ENCODE measurements around the gene DOCK7.
"Not testable (repeated sequence)": the region's sequence is repeated elsewhere in the genome, so short reads cannot be mapped to it uniquely, and the experiment has no call there.

Gene DOCK7

DNA sequence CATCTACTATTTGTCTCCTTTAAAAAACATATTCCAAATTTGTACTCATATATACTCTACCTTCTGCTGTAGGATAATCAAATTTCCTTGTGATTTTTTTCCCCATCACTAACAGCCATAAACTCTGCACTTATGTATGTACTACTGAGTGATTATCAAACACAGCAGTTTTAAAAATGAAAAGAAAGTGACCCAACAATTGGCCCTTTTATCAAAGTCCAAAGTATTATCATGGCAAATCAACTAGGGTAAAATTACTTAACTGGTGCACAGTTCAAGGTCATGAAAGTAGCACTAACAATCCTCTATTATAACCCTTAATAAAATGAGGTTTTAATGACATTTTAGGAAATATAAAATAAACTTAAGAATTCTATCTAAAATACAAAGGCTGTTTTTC lies 79.3 kb downstream of the DOCK7 start:
- DNase-seq, result no peak

DNA sequence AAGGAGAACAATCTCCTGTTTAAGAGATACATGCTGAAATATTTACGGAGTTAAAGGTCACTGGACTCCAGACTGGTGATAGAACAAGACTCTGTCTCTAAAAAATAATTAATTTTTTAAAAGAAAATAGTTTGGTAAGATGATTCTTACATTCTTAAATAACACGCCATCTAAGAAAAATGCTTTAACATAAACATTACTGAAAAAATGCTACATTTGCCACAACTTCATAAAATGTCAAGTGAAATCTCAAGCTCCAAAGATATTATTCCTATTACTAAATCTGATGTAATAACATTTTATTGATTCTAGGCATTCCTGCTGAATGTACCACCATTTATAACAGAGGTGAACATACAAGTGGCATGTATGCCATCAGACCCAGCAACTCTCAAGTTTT lies 86.7 kb downstream of the DOCK7 start:
- DNase-seq, result peak; percentile 12

DNA sequence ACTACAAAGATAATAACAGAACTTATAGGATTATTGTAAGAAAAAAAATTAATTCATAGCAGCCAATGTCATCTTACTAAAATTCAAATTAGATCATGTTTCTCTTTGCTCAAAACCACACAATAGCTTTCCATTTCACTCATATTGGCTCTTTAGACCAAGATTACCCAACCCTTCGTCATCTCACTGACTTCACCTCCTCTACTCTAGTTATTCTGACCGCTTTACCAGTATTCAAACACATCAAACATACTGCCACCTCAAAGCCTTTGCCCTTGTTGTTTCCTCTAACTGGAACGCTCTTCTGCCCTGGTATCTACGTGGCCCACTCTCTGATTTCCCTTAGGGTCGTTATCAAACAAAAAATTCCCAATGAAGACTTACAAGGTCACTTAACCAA lies 89.1 kb downstream of the DOCK7 start:
- no peak for DNase-seq

DNA sequence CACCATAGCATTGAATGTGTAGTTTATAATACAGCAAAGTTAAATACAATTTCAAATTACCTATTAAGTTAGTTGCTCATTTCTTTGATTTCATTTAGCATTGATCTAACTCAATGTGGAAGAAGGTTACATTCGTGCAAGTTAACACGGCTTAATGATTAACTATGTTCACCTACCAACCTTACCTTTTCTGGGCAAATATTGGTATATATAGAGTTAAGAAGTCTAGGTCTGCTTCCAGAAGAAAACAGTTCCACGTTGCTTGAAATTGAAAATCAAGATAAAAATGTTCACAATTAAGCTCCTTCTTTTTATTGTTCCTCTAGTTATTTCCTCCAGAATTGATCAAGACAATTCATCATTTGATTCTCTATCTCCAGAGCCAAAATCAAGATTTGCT lies 90.9 kb downstream of the DOCK7 start, which contains the start of gene ANGPTL3:
ANGPTL3 (plus strand) TSS at position 240 of the 400 bp plus-strand sequence; CDS start at position 287, 47 bp downstream.
- no peak for DNase-seq

DNA sequence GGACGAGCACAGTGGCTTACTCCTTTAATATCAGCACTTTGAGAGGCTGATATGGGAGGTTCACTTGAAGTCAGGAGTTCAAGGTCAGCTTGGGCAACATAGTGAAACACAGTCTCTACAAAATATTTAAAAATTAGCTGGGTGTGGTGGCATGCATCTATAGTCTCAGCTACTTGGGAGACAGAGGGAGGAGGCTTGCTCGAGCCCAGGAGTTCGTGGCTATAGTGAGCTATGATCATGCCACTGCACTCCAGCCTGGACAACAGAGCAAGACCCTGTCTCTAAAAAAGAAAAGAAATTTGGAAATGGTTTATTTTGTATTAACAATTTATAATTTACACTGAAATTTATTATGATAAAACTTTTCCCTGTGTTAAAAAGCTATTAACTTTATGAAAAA lies 92.5 kb downstream of the DOCK7 start:
- DNase-seq, result no peak

DNA sequence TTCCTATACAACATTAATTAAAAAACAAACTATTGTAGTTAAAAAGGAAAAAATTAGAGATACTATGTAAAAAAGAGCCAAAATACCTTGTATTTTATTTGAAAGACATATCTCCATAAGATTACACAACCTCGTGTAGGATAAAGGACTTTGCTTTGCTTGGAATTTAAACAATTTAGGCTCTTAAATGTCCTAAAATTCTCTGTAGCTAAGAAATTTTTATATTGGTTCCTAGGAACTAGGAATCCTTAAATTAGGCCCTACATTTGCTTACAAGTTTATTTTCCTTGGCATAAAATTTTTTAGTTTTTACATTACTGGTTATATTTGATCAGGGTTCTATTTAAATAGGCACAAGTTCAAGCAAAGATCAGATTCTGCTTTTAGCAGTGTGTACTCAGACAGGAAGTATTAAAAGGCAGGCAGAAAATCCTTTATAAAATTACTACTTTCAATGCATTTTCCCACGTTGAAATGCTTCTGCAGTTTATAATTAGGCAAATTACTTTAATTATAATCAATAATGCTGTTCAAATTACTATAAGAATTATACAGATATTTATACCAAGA lies 94.3 kb downstream of the DOCK7 start:
- no peak for DNase-seq

DNA sequence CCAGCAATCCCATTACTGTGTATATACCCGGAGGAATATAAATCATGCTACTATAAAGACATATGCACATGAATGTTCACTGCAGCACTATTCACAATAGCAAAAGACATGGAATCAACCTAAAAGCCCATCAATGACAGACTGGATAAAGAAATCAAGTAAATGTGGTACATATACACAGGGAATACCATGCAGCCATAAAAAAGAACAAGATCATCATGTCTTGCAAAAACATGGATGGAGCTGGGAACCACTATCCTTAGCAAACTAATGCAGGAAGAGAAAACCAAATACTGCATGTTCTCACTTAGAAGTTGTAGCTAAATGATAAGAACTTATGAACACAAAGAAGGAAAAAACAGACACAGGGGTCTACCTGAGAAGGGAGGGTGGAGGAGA lies 97.2 kb downstream of the DOCK7 start:
- no peak for DNase-seq

DNA sequence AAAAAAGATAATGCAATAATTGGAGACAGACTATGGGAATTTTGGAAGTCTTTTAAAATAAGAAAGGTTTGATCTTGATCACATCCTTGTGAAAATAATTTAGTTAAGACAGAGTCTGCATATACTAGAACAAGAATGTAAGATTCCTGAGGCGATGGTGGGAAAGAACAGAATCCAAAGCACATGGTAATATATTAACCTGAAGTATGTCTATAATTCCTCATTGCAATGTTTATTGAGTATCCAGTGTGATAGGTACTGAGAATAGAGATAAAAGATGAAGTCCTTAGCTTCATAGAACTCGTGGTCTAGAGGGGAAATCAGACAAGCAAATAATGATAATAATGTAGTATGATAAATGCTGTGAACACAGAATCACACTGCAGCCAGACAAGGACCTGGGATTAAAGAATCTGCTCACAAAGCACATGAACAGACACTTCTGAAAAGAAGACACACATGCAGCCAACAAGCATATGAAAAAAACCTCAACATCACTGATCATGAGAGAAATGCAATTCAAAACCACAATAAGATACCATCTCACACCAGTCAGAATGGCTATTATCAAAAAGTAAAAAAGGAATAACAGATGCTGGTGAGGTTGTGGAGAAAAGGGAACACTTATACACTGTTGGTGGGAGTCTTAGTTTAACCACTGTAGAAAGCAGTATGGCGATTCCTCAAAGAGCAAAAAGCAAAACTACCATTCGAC lies 97.8 kb downstream of the DOCK7 start:
- DNase-seq, result peak; percentile 17

DNA sequence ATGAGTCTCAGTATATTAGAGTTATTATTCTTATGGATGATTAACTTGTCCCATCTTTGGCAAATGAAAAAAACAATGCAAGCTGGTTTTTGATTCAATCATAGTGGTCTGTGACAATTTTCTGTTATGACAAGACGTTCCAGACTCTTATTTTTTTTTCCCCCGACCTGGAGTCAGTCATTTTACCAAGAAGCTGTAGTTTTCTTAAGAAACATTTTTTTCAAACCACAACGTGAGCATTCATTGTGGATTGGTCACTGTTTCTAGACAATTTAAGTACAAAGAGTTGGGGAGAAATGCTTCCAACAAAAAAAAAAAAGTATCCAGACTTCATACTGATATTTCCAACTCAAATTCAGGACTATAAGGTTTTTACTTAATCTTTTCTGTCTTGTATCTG lies 98.9 kb downstream of the DOCK7 start:
- peak; percentile 69 for DNase-seq

DNA sequence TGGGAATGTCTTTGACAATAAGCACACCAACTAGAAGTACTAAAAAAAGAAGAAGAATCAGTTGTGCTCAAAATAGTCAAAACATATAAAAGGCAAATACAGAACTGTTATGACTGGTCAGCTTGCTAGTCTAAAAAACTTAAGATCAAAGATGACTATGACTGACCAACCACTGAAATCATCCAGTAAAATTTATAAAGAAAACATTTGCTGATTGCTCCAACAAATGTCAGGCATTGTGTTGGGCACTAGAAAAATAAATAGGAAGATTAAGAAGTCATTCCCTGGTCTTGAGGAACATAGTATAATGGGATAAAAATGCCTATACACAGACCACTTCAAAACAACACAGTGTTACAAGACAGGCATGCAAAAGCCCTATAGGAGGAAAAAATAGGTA lies 100.2 kb downstream of the DOCK7 start:
- no peak for DNase-seq

DNA sequence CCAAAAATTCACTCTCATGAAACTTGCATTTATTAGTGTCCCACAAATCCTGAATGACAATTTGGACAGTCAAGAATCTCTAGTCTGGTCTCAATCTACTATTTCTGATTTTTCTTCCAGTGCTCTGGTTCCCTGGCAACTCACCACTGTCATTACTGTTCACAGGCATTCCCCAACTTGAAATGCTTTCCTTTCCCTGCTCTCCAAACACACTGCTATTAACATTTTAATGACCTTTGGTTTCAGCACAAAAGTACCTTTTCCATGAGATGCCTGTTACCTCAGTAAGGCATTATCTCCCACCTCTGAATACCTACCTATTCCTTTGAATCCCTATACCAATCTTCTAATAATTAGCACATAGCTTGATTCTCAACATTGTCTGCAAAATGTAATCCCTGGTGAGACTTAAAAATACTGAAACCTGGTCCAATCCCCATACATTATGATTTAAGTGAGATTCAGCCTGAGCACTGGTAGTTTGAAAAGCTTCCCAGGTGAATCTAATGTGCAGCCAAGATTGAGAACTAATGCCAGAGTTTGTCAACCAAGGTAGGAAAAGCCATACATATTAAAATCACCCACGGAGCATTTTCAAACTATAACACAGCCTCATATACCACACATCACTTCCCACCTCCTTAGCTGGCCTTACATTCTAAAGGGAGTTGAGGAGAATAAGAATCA lies 102.6 kb downstream of the DOCK7 start:
- DNase-seq, result no peak

DNA sequence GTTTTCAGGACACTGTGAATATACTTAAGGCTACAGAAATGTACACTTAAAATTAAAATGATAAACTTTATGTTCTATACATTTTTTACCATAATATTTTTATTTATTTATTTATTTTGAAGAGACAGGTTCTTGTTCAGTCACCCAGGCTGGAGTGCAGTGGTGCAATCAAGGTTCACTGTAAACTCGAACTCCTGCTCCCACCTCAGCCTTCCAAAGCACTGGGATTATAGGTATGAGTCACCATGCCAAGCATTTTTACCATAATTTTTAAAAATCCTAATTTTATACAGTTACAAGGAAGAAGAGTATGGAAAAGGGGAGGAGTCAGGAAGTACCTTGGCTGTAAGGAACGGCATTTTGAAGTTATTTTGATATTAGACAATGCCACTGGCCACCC lies 114.5 kb downstream of the DOCK7 start:
- no peak for DNase-seq

DNA sequence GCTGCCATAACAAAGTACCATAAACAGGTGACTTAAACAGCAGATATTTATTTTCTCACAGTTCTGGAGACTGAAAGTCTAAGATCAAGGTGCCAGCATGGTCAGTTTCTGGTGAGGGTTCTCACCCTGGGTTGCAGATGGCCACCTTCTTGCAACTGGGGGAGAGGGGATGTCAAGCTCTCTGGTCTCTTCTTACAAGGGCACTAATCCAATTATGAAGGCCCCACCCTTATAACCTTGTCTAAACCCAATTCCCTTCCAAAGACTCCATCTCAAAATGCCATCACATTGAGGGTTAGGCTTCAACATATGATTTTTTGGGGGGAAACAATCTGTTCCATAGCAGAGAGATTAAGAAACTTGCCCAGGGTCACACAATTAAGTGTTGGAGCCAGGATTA lies 115.7 kb downstream of the DOCK7 start:
- no peak for DNase-seq

DNA sequence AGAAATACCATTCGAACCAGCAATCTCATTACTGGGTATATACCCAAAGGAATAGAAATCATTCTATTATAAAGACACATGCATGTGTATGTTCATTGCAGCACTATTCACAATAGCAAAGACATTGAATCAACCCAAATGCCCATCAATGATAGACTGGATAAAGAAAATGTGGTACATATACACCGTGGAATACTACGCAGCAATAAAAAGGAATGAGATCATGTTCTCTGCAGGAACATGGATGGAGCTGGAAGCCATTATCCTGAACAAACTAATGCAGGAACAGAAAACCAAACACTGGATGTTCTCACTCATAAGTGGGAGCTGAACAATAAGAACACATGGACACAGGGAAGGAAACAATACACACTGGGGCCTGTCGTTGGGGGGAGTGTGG lies 116.7 kb downstream of the DOCK7 start:
- DNase-seq, result not testable (repeated sequence)

DNA sequence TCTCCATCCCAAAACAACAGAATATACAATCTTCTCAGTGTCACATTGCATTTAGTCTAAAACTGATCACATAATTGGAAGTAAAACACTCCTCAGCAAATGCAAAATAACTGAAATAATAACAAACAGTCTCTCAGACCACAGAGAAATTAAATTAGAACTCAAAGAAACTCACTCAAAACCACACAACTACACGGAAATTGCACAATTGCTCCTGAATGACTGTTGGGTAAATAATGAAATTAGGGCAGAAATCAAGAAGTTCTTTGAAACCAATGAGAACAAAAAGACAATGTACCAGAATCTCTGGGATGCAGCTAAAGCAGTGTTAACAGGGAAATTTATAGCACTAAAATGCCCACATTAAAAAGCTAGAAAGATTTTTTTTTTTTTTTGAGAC lies 120.3 kb downstream of the DOCK7 start:
- DNase-seq, result not testable (repeated sequence)

DNA sequence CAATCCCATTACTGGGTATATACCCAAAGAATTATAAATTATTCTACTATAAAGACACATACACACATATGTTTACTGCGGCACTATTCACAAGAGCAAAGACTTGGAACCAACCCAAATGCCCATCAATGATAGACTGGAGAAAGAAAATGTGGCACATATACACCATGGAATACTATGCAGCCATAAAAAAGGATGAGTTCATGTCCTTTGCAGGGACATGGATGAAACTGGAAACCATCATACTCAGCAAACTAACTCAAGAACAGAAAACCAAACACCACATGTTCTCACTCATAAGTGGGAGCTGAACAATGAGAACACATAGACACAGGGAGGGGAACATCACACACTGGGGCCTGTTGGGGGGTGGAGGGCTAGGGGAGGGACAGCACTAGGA lies 121.0 kb downstream of the DOCK7 start:
- DNase-seq, result not testable (repeated sequence)

DNA sequence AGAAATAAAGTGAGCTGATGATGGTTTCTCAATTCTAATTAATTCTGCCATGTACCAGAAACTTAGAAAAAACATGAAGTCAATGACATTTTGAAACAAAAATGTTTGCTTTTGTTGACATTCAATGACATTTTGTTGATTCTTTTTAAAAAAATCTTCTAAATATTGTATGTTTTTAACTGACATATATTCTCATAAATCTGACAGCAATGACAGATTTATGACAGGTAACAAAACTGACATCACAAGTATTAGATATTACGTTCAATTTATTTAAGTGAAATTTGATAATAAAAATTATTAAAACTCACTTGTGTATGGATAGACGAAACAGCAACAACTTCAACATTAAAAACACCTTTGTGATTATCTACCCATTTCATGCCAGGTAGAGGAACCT lies 126.9 kb downstream of the DOCK7 start:
- no peak for DNase-seq

DNA sequence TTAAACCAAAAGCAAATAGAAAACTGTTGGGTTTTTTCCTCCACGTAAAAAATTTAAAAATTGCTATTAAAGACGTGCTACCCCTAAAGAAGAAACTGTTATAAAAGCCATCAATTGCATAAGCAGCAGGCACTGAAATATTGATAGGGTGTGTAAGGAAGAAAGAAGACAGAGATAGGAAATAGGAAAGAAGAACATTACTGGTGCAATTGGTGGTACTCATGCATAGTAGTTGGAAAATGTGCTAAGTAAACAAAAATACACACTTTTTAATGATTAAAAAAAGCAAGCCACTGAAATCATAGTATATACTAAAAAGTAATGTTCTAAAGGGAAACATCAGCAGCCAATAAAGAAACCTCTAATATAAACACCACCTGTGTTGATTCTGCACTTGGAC lies 143.6 kb downstream of the DOCK7 start:
- no peak for DNase-seq

DNA sequence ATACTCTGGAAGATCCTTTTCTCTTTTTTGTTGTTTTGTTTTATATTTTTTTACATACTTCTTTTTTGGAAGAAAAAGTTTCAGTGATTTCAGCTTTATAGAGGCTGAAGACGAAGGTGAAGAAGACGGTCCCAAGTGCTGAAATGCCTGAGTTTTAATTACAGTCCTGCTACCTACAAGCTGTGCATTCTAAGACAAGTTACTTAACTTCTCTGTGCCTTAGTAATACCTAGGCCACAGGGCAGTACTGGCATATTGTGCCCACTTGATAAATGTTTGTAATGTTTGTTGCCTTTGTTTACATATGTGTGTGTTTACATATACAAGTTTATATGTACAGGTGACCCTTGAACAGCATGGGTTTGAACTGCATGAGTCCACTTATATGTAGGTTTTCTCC lies 147.1 kb downstream of the DOCK7 start:
- DNase-seq, result no peak

DNA sequence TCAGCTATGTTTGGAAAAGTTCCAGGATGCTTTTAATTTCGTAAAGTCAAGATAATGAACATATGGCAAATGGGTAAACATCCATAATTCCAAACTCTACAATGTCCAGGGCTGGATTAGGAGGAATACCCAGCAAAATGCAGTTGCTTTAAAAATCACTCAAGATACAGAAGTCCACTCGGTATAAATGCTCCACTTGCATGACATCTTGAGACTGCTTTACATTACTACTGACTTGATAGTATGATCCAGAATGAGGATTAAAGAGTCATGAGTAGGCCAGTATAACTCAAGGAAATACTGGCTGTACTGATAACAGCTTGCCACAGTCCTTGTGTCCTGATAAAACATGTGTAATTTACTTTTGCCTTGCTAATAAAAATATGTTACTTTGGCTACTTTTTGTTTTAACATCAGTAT lies 149.1 kb downstream of the DOCK7 start:
- no peak for DNase-seq

DNA sequence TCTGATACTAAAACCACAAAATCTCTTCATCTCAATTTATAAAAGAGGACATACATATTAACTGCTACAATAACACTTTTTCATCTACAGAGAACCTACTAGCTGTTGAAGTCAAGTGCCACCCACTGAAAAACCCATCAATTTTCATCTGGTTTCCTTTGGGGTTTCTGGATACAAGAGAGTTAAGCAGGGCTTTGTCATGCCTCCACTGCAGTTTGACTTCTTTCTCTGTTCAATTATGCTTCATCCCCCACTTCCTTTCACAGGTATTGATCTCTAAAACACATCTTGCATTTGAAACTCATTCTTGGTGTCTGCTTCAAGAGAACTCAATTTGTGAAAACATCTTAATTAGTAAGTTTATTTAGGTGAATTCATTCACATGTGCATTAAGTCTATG lies 151.3 kb downstream of the DOCK7 start:
- no peak for DNase-seq

DNA sequence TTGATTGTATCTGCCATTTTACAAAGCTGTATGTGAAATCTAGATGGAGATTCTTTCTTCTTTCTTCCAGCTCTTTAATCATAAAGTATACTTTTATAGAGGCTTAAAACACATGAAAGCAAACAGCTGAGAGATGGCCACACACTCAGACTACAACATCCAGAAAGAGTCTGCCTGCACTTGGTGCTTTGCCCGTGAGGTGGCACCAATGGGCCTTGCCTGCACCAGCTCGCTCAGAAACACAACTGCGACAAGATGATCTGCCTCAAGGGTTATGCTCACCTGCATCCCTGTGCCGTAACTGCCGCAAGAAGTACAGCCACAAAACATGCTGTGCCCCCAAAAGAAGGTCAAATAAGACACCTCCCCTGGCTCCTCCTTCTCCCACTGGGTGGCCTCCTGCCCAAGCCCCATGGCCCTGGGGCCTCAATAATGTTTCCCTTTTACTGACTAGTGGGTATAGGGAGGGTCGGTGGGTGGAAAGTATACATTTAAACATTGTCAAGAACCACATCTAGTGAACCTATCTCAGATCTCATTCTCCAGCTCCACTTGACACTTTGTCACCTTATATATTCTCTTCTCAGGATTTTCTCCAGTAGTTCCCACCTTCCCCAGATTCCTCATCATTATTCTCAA lies 157.6 kb downstream of the DOCK7 start:
- DNase-seq, result peak; percentile 29

DNA sequence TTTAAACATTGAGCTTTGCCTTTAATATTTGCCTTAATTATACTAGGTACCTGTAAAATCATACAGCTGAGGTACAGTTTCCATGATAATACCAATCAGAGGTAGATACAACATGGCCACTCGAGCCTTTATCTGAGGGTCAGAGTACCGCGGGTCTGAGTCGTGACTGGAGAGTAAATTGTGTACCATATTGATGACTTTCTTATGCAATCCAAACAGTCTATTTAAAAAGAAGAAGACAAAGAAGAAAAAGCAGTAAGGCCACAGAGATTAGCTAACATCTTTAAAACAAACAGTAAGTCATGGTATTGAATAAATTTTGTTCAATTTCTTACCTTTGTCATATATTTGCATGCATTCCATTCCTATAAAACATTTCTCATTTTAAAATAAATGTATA lies 159.0 kb downstream of the DOCK7 start:
- DNase-seq, result no peak

DNA sequence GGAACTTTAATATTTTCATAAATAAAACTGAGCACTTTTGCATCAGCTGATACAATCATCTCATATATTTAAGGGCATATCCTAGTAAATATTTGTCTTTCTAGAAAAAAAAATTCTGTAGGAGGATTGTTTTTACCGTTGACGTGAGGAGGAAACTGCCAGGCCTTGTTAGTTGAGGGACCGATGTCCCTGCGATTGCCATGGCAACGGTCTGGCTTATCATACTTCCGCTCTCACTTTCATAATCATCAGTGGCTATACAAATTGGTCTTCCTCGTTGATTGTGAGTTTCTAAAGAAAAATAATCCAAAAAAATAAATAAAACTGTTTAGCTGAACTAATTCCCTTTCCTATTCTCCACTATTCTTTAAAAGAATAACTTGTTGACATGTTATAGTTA lies 160.2 kb downstream of the DOCK7 start:
- DNase-seq, result no peak
